GM13976 (cell line): ENCODE results near the gene GTF3C6.

Experiments used
- DNase-seq: peaks from one replicate; pipeline ENCODE4 v3.0.0; 2012; ENCODE audit warnings: low spot score
- CTCF ChIP-seq: IDR thresholded peaks from 2 replicates; pipeline ENCODE4 v1.5.1; 2012; ENCODE audit warnings: borderline replicate concordance, mild to moderate bottlenecking; ENCODE audit not compliant: insufficient read depth; ENCODE audit errors: extremely low read depth, missing control alignments, control extremely low read depth
- in situ Hi-C: fragments of 300-500 bp; cut with MboI; formaldehyde crosslinking; loops from one replicate; pipeline ENCODE4 v1.12.0; 2022; ENCODE audit warnings: low sequenced_read_pairs, mixed read lengths, inconsistent platforms; ENCODE audit not compliant: unreplicated experiment

The GTF3C6 gene

GRCh38 chr6:110979565-110980101, 21.1 kb downstream of the GTF3C6 start:
- no peak for DNase-seq
- in situ Hi-C loops = no loop called here
- no peak for TF ChIP-seq CTCF

- in situ Hi-C loops = no loop called here
- no peak for DNase-seq
- no peak for TF ChIP-seq CTCF
These were observed 21.7 kb downstream of the GTF3C6 start for GRCh38 chr6:110980227-110980626.

GRCh38 chr6:110980648-110981047, 22.1 kb downstream of the GTF3C6 start:
- in situ Hi-C loops = no loop called here
- DNase-seq = no peak
- no peak for TF ChIP-seq CTCF

- DNase-seq = no peak
- in situ Hi-C loops = no loop called here
- no peak for TF ChIP-seq CTCF
These were observed 22.7 kb downstream of the GTF3C6 start for GRCh38 chr6:110981202-110981600.

GRCh38 chr6:110990840-110991576, 32.5 kb downstream of the GTF3C6 start:
- DNase-seq = no peak
- in situ Hi-C loops = no loop called here
- no peak for TF ChIP-seq CTCF

GRCh38 chr6:110996691-110997090, 38.2 kb downstream of the GTF3C6 start:
- no peak for TF ChIP-seq CTCF
- in situ Hi-C loops = no loop called here
- DNase-seq = no peak
